ENCODE data around the gene PLCG1. TPM values are rescaled to one million over a fixed set of nuclear protein-coding genes. Genes with fewer than 3 reads are reported as not detected.

Gene PLCG1
- total and polyA plus RNA-seq, 3 donors from 2014 or later, result 118 to 186 (median 184) TPM

- WGBS, 2 donors, result 54 to 57% methylated on average over 1 of the region's 1 CpG
- Histone ChIP-seq H3K4me3 (no peak overlapping the region), H3K27me3 (no peaks in the 10 kb centered on the region), H3K9me3 (no peaks in the 10 kb centered on the region), H3K4me1 (peaks cover 15% of the 10 kb centered on the region), H3K27ac (peak overlapping the region in 1 of 2 donors; percentile 42), H3K36me3 (ENCODE audit: low read depth, missing control alignments) (no peaks in the 10 kb centered on the region)
- intact Hi-C loops (cut with DNase I; ENCODE audit: low total_unique reads), result no loop called here
- peak; percentile 23 for DNase-seq
- TF ChIP-seq CTCF (IDR thresholded peaks at IDR 0.05) (no peak), POLR2A (IDR thresholded peaks at IDR 0.05) (no peak)
These were observed 24.5 kb downstream of the PLCG1 start for GRCh38 chr20:41161886-41162285.

- no peak for DNase-seq
- Histone ChIP-seq H3K27me3 (no peaks in the 10 kb centered on the region), H3K36me3 (ENCODE audit: low read depth, missing control alignments) (no peaks in the 10 kb centered on the region), H3K9me3 (no peaks in the 10 kb centered on the region), H3K4me1 (peaks cover 14% of the 10 kb centered on the region), H3K27ac (peak overlapping the region in 1 of 2 donors; percentile 42), H3K4me3 (no peak overlapping the region)
- 69 to 96% methylated on average over 6 to 11 of the region's 11 CpGs for WGBS, 2 donors
- intact Hi-C loops (cut with DNase I; ENCODE audit: low total_unique reads), result no loop called here
- TF ChIP-seq CTCF (IDR thresholded peaks at IDR 0.05) (no peak), POLR2A (IDR thresholded peaks at IDR 0.05) (no peak)
These were observed 25.1 kb downstream of the PLCG1 start for GRCh38 chr20:41162396-41162795.

GRCh38 chr20:41163821-41164220, 26.5 kb downstream of the PLCG1 start:
- Histone ChIP-seq H3K4me1 (peaks cover 9% of the 10 kb centered on the region), H3K27ac (no peak overlapping the region), H3K27me3 (no peaks in the 10 kb centered on the region), H3K36me3 (ENCODE audit: low read depth, missing control alignments) (no peaks in the 10 kb centered on the region), H3K4me3 (no peak overlapping the region), H3K9me3 (no peaks in the 10 kb centered on the region)
- DNase-seq, result no peak
- no peak for TF ChIP-seq POLR2A (IDR thresholded peaks at IDR 0.05)
- TF ChIP-seq CTCF (IDR thresholded peaks at IDR 0.05), result no peak
- WGBS, 2 donors, result 96 to 98% methylated on average over 8 to 11 of the region's 11 CpGs
- intact Hi-C loops (cut with DNase I; ENCODE audit: low total_unique reads), result no loop called here

GRCh38 chr20:41165001-41165882, 27.9 kb downstream of the PLCG1 start:
- 89 to 94% methylated on average over 6 to 24 of the region's 24 CpGs for WGBS, 2 donors
- H3K36me3 ChIP-seq (ENCODE audit: low read depth, missing control alignments), result no peaks in the 10 kb centered on the region

More at GRCh38 chr20:41165001-41165882, 27.9 kb downstream of the PLCG1 start:
- Histone ChIP-seq H3K4me1 (peaks cover 9% of the 10 kb centered on the region), H3K9me3 (no peaks in the 10 kb centered on the region), H3K27ac (no peak overlapping the region), H3K4me3 (no peak overlapping the region), H3K27me3 (no peaks in the 10 kb centered on the region)
- TF ChIP-seq POLR2A (IDR thresholded peaks at IDR 0.05) (no peak), CTCF (IDR thresholded peaks at IDR 0.05) (no peak)
- intact Hi-C loops (cut with DNase I; ENCODE audit: low total_unique reads), result no loop called here
- no peak for DNase-seq
